B cell (primary cell): Measurements from ENCODE around the gene CRELD2.

ENCODE experiments used
- CTCF ChIP-seq: fragments of 200-600 bp; IDR thresholded peaks from one replicate; pipeline ENCODE4 v1.8.0; 2022; ENCODE audit warnings: antibody characterized with exemption, mild to moderate bottlenecking
- EZH2 ChIP-seq: IDR thresholded peaks from 2 replicates; pipeline ENCODE4 v1.6.1; 2012; ENCODE audit warnings: borderline replicate concordance, low read depth, mild to moderate bottlenecking, moderate library complexity, low read length; ENCODE audit not compliant: insufficient read depth, poor library complexity, severe bottlenecking

DNA sequence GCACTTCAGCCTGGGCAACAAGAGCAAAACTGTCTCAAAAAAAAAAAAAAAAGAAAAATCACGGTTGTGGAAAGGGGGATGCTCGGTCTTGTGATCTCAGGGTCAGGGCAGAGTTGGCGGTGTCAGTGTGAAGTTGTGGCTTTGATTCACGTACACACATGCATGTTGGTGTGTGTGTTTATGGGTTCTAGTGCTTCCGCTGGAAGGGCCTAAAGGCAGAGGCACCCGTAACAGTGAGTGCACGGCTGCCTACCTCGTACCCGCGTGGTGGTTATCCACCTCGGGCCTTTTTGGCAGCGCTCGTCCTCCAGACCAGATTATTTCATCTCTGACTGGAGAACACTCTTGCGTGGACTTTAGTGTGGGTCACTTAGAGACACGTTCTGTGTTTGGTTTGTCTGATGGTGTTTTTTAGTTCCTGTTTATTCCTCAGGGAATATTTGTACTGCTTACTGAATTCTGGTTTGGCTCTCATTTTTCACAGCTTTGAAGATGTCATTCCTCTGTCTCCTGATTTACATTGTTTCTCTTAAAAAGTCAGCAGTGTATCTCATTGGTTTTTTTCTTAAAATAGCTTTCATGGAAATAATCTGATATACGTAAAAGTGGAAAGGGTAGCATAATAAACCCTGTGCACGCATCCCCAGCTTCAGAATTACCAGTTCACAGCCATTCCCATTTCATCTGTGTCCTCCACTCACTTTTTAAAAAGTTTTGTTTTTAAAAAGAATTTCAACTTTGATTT lies 49.2 kb upstream of the CRELD2 start:
- TF ChIP-seq CTCF (no peak), EZH2 (no peak)
